ENCODE measurements around the gene AHCYL1.

The AHCYL1 gene

DNA sequence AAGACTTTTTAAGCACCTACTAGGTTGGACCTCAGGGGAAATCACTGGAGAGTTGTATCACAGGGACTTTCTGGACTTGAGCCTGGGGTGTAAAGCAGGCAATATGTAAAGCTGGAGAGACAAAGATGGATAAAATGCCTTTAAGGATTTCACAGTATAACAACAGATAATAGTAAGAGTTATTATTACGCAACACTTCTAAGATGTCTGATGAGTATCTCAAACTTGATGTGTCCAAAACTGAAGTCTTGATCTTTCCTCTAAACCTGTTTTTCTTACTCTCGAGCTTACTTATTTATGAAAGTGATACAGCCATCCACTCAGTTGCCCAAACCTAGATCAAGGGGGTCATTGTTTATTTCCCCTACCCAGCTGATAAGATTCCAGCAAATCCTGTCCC lies 47.8 kb downstream of the AHCYL1 start:
- H3K4me3 ChIP-seq: no peak overlapping the region
- no peak overlapping the region for H3K27ac ChIP-seq
- H3K4me1 ChIP-seq: peaks cover 0 to 23% (median 13%) of the 10 kb centered on the region in 4 donors
- H3K36me3 ChIP-seq: no peaks in the 10 kb centered on the region
- no peaks in the 10 kb centered on the region for H3K27me3 ChIP-seq
- TF ChIP-seq, protein P1, sequence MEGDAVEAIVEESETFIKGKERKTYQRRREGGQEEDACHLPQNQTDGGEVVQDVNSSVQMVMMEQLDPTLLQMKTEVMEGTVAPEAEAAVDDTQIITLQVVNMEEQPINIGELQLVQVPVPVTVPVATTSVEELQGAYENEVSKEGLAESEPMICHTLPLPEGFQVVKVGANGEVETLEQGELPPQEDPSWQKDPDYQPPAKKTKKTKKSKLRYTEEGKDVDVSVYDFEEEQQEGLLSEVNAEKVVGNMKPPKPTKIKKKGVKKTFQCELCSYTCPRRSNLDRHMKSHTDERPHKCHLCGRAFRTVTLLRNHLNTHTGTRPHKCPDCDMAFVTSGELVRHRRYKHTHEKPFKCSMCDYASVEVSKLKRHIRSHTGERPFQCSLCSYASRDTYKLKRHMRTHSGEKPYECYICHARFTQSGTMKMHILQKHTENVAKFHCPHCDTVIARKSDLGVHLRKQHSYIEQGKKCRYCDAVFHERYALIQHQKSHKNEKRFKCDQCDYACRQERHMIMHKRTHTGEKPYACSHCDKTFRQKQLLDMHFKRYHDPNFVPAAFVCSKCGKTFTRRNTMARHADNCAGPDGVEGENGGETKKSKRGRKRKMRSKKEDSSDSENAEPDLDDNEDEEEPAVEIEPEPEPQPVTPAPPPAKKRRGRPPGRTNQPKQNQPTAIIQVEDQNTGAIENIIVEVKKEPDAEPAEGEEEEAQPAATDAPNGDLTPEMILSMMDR (IDR thresholded peaks at IDR 0.05): no peak
- intact Hi-C loops (cut with DNase I; ENCODE audit: low total_unique reads): no loop called here
- no peak for DNase-seq
- H3K9me3 ChIP-seq: no peaks in the 10 kb centered on the region

DNA sequence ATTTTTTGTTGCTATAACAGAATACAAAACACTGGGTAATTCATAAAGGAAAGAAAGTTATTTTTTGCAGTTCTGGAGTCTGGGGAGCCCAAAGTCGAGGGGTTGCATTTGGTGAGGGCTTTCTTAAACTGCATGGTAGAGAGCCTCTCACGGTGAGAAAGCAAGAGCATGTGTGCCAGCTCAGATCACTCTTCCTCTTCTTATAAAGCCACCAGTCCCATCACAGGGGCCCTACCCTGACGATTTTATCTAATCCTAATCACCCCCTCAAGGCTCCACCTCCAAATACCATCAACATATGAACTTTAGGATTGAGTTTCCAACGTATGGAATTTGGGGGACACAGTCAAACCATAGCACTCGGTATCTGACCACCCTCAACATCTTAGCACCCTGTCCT lies 48.9 kb downstream of the AHCYL1 start:
- Histone ChIP-seq H3K9me3 (no peaks in the 10 kb centered on the region), H3K4me1 (peaks cover 0 to 23% (median 13%) of the 10 kb centered on the region in 4 donors), H3K27me3 (no peaks in the 10 kb centered on the region), H3K27ac (no peak overlapping the region), H3K36me3 (peaks cover 4 to 10% (median 6%) of the 10 kb centered on the region in 3 donors), H3K4me3 (no peak overlapping the region)
- TF ChIP-seq, protein P1 (IDR thresholded peaks at IDR 0.05): no peak
- no peak for DNase-seq
- intact Hi-C loops (cut with DNase I; ENCODE audit: low total_unique reads): no loop called here

DNA sequence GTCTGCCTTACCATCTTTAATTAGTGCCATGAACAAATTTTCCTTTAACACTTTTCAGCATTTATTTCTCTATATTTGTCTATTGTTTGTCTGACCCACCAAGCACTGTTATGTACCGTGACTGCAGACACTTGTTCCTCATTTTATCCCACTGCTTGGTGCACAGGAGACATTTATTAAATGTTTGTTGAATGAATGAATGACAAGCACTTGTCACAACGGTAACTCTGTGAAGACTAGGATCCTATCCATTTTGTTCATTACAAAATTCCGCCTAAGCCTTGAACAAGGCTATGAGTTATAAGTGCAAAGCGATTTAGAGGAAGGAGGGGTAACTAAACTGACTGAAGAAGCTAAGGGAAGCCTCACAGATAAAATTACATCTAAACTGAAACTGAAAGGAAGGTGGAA lies 49.5 kb downstream of the AHCYL1 start:
- TF ChIP-seq, protein P1 (IDR thresholded peaks at IDR 0.05): no peak
- peaks cover 0 to 23% (median 13%) of the 10 kb centered on the region in 4 donors for H3K4me1 ChIP-seq
- H3K27me3 ChIP-seq: no peaks in the 10 kb centered on the region
- H3K4me3 ChIP-seq: peak overlapping the region; percentile 75 to 90
- intact Hi-C loops (cut with DNase I; ENCODE audit: low total_unique reads): no loop called here
- H3K36me3 ChIP-seq: peaks cover 10 to 16% (median 12%) of the 10 kb centered on the region in 3 donors
- H3K9me3 ChIP-seq: no peaks in the 10 kb centered on the region
- H3K27ac ChIP-seq: peak overlapping the region; percentile 91 to 96
- no peak for DNase-seq

DNA sequence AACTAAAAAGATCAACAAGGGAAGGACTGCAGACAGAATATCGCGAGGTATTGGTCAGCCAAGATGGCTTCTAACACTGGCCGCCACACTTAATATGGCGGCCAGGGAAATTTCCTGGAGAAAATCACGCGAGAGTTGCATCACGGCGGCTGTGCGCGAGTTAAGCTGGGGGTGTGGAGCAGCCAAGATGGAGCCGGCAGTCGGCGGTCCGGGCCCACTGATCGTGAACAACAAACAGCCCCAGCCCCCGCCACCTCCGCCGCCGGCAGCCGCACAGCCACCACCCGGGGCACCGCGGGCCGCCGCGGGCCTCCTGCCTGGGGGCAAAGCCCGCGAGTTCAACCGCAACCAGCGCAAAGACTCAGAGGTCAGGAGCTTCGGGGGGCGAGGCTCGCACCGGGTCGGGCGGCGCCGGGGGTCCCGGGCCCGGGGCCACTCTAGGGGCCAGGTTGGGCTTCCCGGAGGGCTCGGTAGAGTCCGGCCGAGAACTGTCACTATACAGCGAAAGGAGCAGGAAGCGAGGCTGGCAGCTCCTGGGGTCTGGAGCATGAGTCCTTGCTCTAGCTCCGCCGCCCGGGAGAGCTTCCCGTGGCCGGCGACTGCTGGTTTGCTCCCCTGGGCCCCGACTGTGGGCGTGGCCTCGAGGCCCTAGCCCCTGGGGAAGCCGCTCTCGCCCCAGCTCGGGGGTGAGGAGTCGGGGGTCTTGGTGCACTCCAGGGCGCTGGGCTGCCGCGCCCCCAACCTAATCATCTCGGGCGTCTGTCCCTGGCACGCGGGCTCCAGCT lies 50.1 kb downstream of the AHCYL1 start, which contains the start of gene STRIP1:
Gene STRIP1 (plus strand): TSS at position 174 of the 785 bp plus-strand sequence. CDS start 14 bp downstream, at position 188.
- Histone ChIP-seq H3K36me3 (peaks cover 16 to 22% (median 18%) of the 10 kb centered on the region in 3 donors), H3K9me3 (no peaks in the 10 kb centered on the region), H3K27me3 (no peaks in the 10 kb centered on the region), H3K4me3 (peak within 1 kb of the TSS; percentile 75 to 90), H3K27ac (peak within 1 kb of the TSS; percentile 91 to 96), H3K4me1 (peaks cover 0 to 20% (median 13%) of the 10 kb centered on the region in 4 donors)
- TF ChIP-seq, protein P1 (IDR thresholded peaks at IDR 0.05): no peak
- intact Hi-C loops (cut with DNase I; ENCODE audit: low total_unique reads): no loop called here
- peak; percentile 92 to 96 for DNase-seq

DNA sequence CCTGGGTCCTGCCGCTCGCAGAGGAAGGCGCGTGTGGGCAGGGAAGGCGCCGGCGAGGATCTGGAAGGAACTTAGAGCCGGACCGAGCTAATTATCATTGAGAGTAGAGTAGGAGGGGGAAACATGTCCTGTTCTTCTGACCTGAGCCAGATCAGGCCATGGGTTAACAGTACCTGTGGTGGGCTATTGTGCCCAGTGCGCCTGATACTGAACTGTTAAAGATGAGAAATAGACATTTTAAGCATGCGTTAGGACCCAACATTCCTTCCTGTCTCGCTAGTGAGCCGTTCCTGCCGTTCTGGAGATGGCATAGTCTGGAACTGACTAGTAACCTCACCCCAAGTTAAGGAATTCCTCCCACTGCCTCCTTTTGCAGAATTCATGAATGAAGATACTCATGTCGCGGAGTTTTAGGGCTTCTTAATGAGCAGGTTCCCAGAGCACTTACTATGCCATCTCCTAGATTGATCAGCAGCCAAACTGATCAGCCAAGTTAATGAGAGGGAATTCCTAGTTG lies 50.7 kb downstream of the AHCYL1 start:
- Histone ChIP-seq H3K27ac (peak overlapping the region; percentile 91 to 96), H3K36me3 (peaks cover 22 to 29% (median 23%) of the 10 kb centered on the region in 3 donors), H3K9me3 (no peaks in the 10 kb centered on the region), H3K4me1 (peaks cover 0 to 19% (median 11%) of the 10 kb centered on the region in 4 donors), H3K4me3 (peak overlapping the region; percentile 75 to 90), H3K27me3 (no peaks in the 10 kb centered on the region)
- no peak for DNase-seq
- intact Hi-C loops (cut with DNase I; ENCODE audit: low total_unique reads): no loop called here
- TF ChIP-seq, protein P1 (IDR thresholded peaks at IDR 0.05): no peak
